Activated CD4-positive, CD25-positive, alpha-beta regulatory T cell treated with anti-CD3 and anti-CD28 coated beads, Interleukin-2, amount 50 U/mL, for 24 hours (primary cell): ENCODE data around the gene PROCA1.
"Not testable (repeated sequence)": the region's sequence is repeated elsewhere in the genome, so short reads cannot be mapped to it uniquely, and the experiment has no call there.

ENCODE experiments used
- ATAC-seq, 2 donors: fragments of 150-1000 bp; cut with Tn5 transposase; one replicate each; pipeline ENCODE4 v1.10.0; 2021; ENCODE audit warnings: mild to moderate bottlenecking in 1 of 2, moderate library complexity in 1 of 2

PROCA1 gene

DNA sequence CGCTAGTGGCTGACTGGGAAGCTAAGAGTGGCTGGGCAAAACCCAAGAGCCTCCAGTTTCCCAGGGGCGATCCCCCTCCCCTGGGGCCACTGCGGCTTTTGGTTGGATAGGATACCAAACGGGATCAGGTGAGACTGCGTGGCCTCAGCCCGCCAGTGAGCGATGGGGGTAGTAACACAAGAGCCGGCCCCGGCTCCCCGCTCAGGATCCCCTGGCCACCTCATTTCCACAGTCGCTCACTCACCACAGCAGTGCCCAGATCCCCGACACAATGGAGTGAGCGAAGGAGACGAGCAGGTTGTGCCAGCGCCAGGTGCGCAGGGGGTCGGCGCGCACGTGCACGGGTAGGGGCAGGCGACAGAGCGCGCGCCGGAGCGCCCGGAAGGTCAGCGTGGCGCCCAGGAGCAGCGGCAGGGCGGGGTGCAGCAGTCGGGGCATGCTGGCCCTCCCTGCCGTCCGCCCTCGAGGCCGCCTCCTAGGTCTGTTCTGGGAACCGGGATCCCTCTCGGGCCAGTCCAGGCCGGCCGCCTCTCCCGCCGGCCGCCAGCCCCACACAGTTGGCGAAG, 14.1 kb upstream of the PROCA1 start:
- peak; percentile 4 for ATAC-seq

DNA sequence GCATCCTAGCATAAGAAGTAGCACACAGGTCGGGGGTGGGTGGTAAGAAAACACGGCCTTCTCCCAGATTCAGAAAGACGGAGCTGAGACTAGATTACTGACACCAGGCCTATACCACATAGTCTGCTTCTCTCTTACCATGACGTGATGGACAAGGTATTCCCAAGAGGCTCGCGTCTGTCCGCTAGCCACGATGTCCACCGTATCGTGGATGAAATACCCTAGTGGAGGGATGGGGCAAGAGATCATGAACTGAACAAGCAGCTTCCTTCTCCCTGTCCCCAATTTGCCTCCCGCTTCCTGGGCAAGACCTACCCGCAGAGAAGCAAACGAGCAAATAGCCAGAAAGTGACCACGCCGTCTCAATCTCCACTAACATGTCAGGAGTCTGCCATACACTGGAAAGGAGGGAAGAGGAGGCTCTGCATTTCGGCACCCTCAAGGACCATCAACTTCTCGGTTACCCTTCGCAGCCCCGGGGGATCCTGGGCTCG, 13.5 kb upstream of the PROCA1 start:
- no peak for ATAC-seq

DNA sequence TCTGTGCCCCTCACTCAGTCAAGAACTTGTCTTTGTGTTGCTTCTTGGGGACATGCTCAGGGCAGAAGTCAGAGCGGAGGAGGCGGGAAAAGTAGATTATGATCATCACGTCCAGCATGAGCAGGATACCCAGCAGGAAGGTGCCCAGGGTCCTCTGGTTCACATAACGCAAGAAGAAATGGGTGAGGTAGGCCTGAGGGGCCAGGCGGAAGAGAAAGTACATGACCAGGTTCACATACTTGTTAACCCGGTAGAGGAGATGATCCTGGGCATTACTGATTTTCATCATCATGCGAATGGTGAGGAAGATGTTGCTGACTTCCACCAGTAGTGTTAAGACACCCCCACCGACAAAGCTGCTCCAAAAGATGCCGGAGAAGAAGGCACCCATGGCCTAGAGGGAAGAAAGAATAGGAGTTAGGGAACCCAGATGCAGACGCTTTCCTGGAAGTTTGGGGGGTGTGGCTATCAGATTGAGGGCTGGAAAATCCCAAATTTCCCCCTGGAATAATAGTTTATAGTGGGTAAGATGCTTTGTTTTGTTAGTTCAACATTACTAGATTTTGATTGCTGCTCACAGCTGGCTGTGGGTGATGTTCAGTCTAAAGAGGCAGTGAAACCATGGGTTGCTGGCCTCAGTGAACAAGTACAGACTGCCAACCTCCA, 12.9 kb upstream of the PROCA1 start:
- ATAC-seq: no peak

DNA sequence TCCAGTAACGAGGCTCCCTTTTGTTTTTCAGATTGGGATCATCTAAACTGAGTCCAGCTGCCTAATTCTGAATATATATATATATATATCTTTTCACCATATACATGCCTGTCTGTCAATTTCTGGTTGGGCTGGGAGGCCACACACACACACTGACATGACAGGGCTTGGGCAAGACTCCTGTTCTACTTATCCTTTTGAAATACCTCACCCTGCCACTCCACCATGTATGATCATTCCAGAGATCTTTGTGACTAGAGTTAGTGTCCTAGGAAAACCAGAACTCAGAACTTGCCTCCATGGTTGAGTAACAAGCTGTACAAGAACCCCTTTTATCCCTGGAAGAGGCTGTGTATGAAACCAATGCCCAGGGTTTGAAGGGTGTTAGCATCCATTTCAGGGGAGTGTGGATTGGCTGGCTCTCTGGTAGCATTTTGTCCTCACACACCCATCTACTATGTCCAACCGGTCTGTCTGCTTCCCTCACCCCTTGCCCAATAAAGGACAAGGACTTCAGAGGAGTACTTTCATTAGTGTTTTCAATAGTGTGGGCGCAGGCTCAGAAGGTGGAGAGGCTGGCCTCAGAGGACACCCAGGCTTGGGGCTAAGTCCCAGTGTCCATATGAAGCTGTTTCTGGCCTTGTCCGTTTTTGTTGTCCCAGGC, 12.3 kb upstream of the PROCA1 start:
- not testable (repeated sequence) for ATAC-seq

DNA sequence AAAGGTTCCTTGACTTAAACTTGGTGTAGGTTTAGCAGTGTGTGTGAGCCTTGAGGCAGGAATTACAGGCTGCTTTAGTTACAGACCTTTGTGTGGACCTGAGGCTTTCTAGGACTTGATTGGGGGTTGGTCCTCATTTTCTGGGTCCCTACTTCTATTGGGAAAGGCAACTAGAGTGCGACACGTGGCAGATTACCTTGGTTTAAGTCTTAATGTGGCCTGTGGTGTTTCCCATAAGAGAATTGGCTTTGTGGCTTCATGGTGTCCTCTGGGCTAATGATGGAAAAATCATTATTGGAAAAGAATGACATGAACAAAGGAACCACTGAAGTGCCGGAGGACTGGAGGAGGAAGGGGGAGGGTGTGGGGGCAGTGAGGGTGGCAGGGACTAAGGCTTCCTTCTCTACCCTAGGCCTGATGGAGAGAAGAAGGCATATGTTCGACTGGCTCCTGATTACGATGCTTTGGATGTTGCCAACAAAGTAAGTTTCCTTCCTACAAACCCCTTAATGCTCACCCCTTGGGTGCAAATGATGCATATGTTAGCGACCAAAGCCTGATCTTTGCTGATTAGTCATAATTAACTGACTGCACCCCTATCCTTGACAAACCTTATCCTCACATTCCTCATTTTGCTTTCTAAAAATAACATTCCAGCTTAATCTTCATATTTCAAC, 11.6 kb upstream of the PROCA1 start:
- no peak for ATAC-seq

DNA sequence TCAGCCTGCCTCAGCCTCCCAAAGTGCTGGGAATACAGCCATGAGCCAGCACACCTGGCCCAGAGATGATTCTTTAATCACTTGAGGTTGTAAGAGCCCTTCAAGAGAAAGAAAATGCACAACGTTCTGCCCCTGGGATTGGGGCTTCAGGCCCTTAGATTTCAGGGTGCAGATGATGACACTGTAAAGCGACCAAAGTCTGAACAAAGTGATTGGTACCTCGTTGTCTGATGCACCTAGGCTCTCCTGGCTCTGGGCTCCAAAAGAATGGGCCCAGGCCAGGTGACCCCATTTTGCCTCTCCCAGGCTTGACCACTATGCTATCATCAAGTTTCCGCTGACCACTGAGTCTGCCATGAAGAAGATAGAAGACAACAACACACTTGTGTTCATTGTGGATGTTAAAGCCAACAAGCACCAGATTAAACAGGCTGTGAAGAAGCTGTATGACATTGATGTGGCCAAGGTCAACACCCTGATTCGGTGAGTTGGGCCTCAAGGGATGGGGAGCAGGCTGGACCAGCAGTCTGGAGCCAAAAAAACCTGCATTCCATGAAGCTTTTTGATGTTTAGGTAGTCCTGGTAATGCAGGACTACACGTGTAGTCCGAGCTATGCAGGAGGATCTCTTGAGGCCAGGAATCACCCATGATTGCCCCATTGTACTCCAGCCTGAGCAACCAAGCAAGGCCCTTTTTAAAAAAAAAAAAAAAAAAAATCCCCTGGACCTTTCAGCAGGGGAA, 10.9 kb upstream of the PROCA1 start:
- no peak for ATAC-seq

DNA sequence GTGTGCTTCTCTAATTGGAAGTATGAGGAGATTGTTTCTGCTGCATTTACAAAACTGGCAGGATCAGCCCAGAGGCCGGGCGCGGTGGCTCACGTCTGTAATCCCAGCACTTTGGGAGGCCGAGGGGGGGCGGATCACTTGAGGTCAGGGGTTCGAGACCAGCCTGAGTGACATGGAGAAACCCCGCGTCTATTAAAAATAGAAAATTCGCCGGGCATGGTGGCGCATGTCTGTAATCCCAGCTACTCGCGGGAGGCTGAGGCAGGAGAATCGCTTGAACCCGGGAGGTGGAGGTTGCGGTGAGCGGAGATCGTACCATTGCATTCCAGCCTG, 9.3 kb upstream of the PROCA1 start:
- ATAC-seq: not testable (repeated sequence)

DNA sequence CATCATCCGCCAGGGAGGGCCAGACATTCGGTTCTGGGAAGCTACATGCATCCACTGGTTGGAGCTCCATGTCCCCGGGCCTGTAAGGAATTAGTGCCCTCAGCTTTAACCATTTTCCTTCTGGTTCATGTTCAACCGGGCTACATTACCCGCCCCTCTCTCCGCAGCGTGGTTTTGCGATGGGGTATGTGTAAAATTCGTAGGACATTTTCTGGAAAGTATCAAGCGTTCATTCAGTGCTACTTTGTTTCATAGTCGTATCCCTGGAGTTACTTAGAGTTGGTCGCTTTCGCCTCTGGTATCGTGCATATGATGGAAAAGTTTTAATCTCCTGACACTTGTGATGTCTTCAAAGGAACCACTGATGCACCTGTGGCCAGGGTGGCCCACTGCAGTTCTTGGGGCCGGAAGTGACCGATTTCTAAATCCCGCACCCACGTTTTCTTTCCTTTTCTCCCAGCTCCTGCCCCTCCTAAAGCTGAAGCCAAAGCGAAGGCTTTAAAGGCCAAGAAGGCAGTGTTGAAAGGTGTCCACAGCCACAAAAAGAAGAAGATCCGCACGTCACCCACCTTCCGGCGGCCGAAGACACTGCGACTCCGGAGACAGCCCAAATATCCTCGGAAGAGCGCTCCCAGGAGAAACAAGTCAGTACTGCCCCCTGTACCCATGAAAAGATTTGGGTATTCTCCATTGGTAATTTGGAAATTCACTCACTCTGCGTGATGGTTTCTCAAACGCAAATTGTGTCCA, 8.7 kb upstream of the PROCA1 start:
- peak in 1 of 2 donors; percentile 14 for ATAC-seq

DNA sequence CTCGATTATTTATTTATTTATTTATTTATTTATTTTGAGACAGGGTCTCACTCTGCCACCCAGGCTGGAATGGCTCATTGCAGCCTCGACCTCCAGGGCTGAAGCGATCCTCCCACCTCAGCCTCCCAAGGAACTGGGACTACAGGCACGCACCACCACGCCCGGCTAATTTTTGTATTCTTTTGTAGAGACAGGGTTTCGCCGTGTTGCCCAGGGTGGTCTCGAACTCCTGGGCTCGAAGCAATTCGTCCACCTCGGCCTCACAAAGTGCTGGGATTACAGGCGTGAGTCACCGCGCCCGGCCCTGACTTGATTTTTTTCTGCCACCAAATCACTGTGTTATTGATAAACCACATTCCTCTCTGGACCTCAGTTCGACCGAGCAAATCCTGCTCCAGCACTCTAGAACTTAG, 7.3 kb upstream of the PROCA1 start:
- ATAC-seq: no peak

DNA sequence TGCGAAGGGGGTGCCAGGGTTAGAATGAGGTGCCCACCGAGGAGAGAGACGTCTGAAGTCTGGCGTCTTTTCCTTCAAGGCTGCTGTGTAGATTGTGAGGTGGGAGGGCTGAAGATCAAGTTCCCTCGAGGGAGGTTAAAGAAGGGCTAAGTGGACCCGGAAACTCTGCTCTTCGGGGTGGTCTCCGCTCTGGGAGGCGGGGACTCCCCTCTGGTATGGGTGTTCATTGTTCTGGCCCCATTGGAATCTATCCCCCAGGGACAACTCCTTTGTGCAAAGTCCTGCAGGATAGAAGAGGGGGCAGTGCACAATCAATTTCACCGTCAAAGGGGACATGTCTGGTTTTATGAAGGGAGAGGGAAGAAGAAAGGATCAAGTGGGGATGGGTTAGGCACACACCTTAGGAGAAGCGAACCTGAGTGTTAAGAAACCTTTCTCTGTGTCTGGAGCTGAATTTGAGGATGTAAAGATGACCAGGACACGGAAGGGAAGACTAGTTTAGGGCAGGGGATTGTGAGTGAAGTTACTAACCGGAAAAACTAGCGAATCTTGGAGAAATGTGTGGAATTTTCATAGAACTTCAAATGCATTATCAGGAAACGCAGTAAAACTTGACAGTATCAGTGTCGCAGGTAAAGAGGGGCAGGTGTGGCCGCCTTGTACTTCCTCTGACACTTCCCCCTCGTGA, 6.8 kb upstream of the PROCA1 start:
- ATAC-seq: no peak

DNA sequence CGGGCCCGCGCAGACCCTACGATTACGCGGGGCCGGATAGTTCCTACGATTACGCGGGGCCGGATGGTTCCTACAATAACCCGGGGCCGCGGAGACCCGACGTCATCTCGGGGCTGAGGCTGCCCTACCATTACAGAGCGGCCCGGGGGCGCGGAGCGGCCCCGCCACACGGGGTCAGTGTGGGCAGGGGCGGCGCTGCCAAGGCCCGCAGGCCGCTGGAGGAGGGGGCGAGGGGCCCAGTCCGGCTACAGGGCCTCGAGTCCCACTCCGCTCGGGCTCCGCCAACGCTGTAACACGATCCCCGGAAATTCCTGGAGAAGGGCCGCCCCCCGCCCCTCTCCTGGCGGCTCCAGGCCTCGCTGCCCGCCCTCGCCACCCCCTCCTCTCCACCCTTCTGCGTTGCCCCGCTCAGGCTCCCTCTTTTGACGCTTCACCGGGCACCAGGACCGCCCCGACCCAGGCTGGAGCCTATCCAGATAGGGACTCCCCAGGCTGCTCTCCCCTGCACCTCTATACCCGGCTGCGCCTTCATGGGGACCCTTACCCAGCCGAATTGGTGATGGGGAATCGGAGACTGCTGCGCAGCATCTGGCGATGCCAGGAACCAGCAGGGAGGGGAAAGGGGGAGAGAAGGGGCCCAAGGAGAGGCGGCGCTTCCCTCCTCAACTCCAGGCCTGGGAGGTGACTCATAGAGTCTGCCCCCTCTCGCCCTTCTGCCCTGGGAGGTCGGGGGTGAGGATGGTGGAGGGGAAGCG, 6.1 kb upstream of the PROCA1 start, which contains the start of gene RAB34:
RAB34 (minus strand) TSS at position 291 of the 755 bp plus-strand sequence. CDS start 602 bp downstream, outside the sequence.
- peak in 1 of 2 donors; percentile 9 for ATAC-seq

DNA sequence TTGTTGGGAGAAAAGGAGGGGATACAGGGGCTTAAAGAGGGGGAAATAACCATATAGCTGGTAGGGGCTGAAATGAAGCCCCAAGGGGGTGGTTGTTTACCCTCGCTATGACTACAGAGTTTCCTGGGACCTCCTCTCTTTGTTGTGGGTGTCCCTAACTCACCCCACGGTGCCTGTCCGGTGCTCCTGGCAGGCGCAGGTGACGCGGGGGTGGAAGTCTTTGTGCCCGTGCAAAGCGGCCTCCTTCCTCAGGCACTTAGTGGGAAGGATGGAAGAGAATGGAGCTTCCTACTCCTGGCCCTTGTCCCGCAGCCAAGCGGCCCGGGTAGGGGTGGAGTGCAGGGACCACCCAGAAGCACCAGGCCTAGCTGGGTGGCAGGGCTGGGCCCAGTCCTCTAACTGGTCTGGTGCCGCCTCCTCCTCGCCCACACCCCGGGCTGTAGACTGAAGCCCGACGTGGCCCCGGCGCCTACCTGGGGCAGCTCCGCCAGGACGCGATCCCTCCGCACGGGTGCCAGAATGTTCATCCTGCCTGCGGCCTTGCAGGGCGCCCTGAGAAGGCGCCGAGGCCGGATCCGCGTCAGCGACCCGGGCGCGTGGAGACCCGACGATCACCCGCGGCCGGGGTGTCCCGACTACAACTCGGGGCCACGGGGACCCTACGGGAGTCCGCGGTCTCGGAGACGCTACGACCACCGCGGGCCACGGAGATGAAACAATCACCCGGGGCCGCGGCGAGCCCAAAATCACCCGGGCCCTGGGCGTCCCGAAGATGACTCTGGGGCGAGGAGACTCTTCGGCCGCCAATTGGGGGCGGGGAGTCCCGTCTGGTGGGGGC, 5.3 kb upstream of the PROCA1 start:
- no peak for ATAC-seq

DNA sequence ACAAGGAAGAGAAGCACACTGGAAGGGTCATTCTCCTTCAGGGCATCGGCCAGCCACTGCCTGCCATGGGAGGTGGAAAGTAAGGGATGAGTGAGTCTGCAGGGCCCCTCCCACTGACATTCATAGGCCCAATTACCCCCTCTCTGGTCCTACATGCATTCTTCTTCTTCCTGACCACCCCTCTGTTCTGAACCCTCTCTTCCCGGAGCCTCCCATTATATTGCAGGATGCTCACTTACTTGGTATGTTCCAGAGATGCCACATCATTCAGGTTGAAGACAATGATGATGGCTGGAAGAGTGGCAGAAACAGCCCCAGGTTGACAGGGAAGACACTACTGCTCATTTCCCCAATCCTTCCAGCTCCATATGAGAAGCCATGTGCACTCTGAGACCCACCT, 3.5 kb upstream of the PROCA1 start:
- no peak for ATAC-seq

DNA sequence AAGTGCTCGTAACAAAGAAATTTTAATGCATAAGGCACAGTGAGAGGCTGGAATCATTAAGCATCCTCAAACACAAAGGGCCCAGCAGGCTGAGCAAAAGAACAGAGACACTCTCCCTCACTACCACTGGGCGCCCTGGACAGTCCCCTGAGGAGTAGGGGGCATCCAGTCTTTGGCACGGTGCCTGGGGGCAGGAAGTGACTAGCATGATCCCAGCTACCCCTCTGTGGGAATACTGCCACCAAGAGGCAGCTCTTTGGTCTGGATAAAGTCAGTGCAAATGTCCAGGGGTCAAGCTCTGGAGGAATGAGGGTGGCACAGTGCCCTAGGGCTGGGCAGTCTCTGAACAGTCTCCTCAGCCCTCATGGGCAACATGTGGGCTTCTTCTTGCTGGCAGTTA, 2.6 kb upstream of the PROCA1 start:
- no peak for ATAC-seq

DNA sequence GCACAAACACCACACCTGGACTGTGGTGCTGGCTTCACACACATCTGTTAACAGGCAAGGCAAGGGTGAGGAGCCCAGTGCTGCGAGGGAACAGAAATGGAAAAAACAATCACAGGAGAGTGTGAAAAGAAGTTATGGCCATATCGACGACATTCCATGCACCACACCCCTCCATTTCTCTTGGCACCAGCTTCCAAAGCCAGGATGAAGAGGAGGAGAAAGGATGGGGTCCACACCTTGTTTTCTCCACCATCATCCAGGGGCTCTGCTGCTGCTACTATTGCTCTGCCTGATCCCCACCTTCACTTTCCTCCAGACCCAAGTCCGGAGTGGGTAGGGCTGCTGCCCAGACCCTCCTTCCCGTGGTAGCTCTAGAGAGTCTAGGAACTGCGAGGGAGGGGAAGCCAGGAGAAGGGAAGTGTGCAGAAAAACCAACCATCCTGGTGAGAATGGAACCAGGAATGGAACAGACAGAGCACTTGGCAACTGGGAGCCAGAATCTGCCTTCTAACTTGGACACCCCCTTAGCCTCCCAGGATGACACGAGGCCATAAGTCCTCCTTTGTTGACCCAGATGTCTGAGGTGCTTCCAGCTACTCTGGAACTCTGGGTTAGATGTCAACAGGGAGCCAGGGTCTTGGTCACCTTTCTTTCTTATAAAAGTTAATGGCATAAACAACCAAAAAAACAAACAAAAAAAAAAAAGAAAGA, 1.2 kb upstream of the PROCA1 start:
- no peak for ATAC-seq

DNA sequence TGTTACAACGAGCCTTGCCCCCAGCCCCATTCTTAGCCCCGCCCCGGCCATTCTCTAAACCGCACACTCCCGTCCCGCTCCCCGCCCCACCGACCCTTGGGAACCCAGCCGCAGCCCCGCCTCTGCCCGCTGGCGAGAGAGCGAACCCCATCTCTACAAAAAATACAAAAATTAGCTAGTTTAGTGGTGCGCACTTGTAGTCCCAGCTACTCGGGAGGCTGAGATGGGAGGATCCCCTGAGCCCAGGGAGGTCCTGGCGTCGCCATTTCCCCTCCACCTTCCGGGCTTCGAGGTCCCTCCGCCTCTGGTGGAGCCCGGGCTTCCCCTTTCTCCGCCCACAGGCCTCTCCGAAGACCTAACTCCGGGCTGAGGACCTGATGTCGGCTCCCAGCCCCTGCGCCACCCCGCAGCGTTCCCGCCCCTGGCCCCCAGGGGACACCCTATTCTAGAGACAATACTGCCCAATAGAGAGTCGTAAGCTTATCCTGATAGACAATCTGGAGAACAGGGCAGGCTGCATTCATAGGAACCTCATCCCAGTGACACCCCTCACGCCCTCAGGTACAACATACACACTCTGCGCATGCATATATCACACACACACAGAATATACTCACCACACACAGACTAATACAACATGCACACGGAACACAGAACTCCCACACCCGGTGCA, 480 bp upstream of the PROCA1 start:
- peak; percentile 39 to 49 for ATAC-seq

DNA sequence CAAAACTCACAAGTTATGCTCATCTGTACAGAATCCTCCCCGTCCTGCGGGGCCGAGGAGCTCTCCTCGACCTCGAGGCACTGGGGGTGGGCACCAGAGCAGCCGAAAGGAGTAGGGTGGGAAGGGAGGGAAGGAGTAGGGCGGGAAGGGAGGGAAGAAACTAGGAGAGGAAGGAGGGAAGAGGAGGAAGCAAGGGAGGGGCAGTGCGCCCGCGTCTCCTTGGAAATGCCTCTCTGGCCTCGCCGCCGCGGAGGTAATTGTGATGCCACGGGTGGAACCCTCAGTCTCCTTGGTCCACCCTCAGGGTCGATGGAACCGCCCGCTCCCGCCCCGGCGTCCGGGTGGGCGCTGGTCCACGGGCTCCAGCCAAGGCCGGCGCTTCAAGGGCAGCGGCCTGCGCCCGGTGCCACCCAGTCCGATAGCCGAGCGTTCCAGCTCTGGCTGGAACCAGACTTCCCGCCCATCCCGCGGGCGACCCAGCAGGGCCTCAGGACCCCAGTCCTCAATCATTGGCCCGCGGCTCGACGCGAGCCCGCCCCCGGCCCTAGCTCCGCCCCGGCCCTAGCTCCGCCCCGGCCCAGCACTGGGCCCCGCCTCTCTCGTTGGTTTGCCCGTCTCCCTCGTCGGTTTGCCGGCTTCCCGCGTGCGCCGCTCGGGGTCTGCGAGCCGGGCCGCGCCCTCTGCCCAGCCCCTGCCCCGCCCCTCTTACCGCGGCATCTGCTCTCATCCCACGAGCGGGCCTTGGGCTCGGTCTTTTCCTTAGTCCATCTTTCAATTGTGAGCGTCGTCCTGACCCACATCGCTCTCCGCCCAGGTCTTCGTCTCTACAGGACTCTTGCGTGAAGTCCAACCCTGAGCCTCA, 596 bp downstream of the PROCA1 start:
- ATAC-seq: peak; percentile 89 to 93
